Thoracic aorta (tissue), 2 donors: Measurements from ENCODE around the gene SPEM3. TPM values are rescaled to one million over a fixed set of nuclear protein-coding genes. Genes with fewer than 3 reads are reported as not detected.

Experiments used
- ATAC-seq: fragments of 150-250 bp; one replicate; pipeline ENCODE4 v1.8.0; 2017; ENCODE audit warnings: low read depth; ENCODE audit not compliant: insufficient number of reproducible peaks, low FRiP score
- DNase-seq: peaks from one replicate; pipeline ENCODE4 v3.0.0-alpha.2; 2020; ENCODE audit warnings: low spot score
- H3K27ac ChIP-seq, 2 donors: fragments of 200-600 bp; sonication (generic); 1 replicate in 1 of 2; 2 replicates in 1 of 2; pipeline ENCODE4 v1.5.1; 2016; ENCODE audit warnings: mild to moderate bottlenecking in 2 of 2, moderate library complexity in 2 of 2
- H3K27me3 ChIP-seq: fragments of 200-600 bp; sonication (generic); replicated peaks from 2 replicates; pipeline ENCODE4 v1.6.0; 2016; ENCODE audit warnings: mild to moderate bottlenecking; ENCODE audit not compliant: insufficient read depth
- H3K36me3 ChIP-seq: fragments of 200-600 bp; sonication (generic); one replicate; pipeline ENCODE4 v1.5.1; 2016
- H3K4me1 ChIP-seq, 2 donors: fragments of 200-600 bp; sonication (generic); 1 replicate in 1 of 2; 2 replicates in 1 of 2; pipeline versions ENCODE4 v1.5.1 to v1.6.0; 2016; ENCODE audit warnings: low read depth in 2 of 2, mild to moderate bottlenecking in 1 of 2; ENCODE audit not compliant: control insufficient read depth in 1 of 2
- H3K4me3 ChIP-seq: fragments of 200-600 bp; sonication (generic); 2 replicates; pipeline ENCODE4 v1.5.1; 2016; ENCODE audit warnings: mild to moderate bottlenecking
- H3K9me3 ChIP-seq: fragments of 200-600 bp; sonication (generic); 2 replicates; pipeline ENCODE4 v1.5.1; 2016
- CTCF ChIP-seq: fragments of 200-600 bp; sonication (generic); IDR thresholded peaks from one replicate; pipeline ENCODE4 v1.5.1; 2019; ENCODE audit warnings: antibody characterized with exemption
- total RNA-seq, 2 donors: library from RNA; depleted of rRNA; stranded (reverse); fragments of >200 nt; gene quantifications; one replicate each; pipeline versions ENCODE4 v1.1.0 to v1.2.3, GENCODE V29; 2016

SPEM3 gene
- total RNA-seq, 2 donors from 2014 or later = not detected

- Histone ChIP-seq H3K4me1 (peaks cover 25 to 52% of the 10 kb centered on the region in 2 donors), H3K9me3 (no peaks in the 10 kb centered on the region), H3K27me3 (peaks cover 5% of the 10 kb centered on the region), H3K27ac (peak overlapping the region in 1 of 2 donors; percentile 31), H3K4me3 (peak overlapping the region; percentile 83), H3K36me3 (no peaks in the 10 kb centered on the region)
- ATAC-seq (peak; percentile 2), DNase-seq (no peak)
- TF ChIP-seq CTCF = no peak
Observed at GRCh38 chr17:7435676-7436555, 7.3 kb downstream of the SPEM3 start.

GRCh38 chr17:7436556-7437368 is 8.1 kb downstream of the SPEM3 start:
- peak; percentile 79 for TF ChIP-seq CTCF
- Histone ChIP-seq H3K27me3 (peaks cover 5% of the 10 kb centered on the region), H3K27ac (peak overlapping the region in 1 of 2 donors; percentile 42), H3K36me3 (no peaks in the 10 kb centered on the region), H3K4me3 (peak overlapping the region; percentile 83), H3K4me1 (peaks cover 25 to 53% of the 10 kb centered on the region in 2 donors), H3K9me3 (no peaks in the 10 kb centered on the region)
- ATAC-seq (peak; percentile 42), DNase-seq (no peak)

GRCh38 chr17:7437369-7437863 is 8.8 kb downstream of the SPEM3 start:
- no peaks in the 10 kb centered on the region for H3K36me3 ChIP-seq
- no peak for ATAC-seq
- H3K9me3 ChIP-seq = no peaks in the 10 kb centered on the region
- H3K4me3 ChIP-seq = peak overlapping the region; percentile 83
- no peak for DNase-seq
- peaks cover 5% of the 10 kb centered on the region for H3K27me3 ChIP-seq
- H3K27ac ChIP-seq = no peak overlapping the region
- H3K4me1 ChIP-seq = peaks cover 25 to 53% of the 10 kb centered on the region in 2 donors
- no peak for TF ChIP-seq CTCF

- peak overlapping the region; percentile 83 for H3K4me3 ChIP-seq
- H3K27me3 ChIP-seq = peaks cover 5% of the 10 kb centered on the region
- H3K27ac ChIP-seq = no peak overlapping the region
- no peaks in the 10 kb centered on the region for H3K36me3 ChIP-seq
- ATAC-seq = no peak
- no peak for DNase-seq
- H3K9me3 ChIP-seq = no peaks in the 10 kb centered on the region
- no peak for TF ChIP-seq CTCF
- peaks cover 25 to 53% of the 10 kb centered on the region in 2 donors for H3K4me1 ChIP-seq
Observed at GRCh38 chr17:7437950-7438614, 9.4 kb downstream of the SPEM3 start.
